Uterus (tissue), 2 donors: ENCODE measurements around the gene ZMYND8.

Experiments used
- POLR2A ChIP-seq, 2 donors: fragments of 450-650 bp; IDR thresholded peaks; one replicate each; pipeline ENCODE4 v1.6.1; 2016; ENCODE audit warnings: antibody characterized with exemption in 2 of 2, mild to moderate bottlenecking in 1 of 2, moderate library complexity in 1 of 2
- TF ChIP-seq, protein P1 (sequence below), 4 experiments: fragments of 200-600 bp in 2 of 4; fragments of 450-650 bp in 2 of 4; sonication (generic) in 2 of 4; IDR thresholded peaks; one replicate each; pipeline ENCODE4 v1.5.1; 2016 to 2019; ENCODE audit warnings: antibody characterized with exemption in 4 of 4, mild to moderate bottlenecking in 2 of 4, moderate library complexity in 1 of 4

DNA sequence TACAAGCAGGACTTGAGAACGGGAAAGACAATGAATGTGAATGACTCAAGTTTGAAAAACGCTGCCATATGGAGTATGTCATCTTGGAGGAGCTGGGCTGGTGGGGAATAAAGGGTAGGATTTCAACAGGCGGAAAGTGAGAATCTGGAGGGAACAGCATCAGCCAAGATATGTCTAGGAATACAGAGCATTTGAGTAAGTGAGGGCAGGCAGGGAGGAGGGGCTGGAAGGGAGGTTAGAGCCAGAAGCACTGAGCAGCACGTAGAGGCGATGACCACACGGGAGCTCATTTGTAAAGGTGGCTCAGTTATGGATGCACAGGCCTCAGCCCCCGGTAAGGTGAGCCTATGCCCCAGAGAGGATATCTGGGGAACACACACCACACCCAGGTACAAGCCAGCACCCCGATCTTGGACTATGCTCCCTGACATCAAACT is 115.1 kb downstream of the ZMYND8 start:
- TF ChIP-seq POLR2A (IDR thresholded peaks at IDR 0.05), result no peak
- TF ChIP-seq, protein P1, sequence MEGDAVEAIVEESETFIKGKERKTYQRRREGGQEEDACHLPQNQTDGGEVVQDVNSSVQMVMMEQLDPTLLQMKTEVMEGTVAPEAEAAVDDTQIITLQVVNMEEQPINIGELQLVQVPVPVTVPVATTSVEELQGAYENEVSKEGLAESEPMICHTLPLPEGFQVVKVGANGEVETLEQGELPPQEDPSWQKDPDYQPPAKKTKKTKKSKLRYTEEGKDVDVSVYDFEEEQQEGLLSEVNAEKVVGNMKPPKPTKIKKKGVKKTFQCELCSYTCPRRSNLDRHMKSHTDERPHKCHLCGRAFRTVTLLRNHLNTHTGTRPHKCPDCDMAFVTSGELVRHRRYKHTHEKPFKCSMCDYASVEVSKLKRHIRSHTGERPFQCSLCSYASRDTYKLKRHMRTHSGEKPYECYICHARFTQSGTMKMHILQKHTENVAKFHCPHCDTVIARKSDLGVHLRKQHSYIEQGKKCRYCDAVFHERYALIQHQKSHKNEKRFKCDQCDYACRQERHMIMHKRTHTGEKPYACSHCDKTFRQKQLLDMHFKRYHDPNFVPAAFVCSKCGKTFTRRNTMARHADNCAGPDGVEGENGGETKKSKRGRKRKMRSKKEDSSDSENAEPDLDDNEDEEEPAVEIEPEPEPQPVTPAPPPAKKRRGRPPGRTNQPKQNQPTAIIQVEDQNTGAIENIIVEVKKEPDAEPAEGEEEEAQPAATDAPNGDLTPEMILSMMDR (IDR thresholded peaks at IDR 0.05), result no peak
